B cell (primary cell): ENCODE results near the gene ERBB4.

ENCODE experiments used
- CTCF ChIP-seq: fragments of 200-600 bp; IDR thresholded peaks from one replicate; pipeline ENCODE4 v1.8.0; 2022; ENCODE audit warnings: antibody characterized with exemption, mild to moderate bottlenecking
- EZH2 ChIP-seq: IDR thresholded peaks from 2 replicates; pipeline ENCODE4 v1.6.1; 2012; ENCODE audit warnings: borderline replicate concordance, low read depth, mild to moderate bottlenecking, moderate library complexity, low read length; ENCODE audit not compliant: insufficient read depth, poor library complexity, severe bottlenecking

GRCh38 chr2:212327171-212327809, 211.3 kb downstream of the ERBB4 start:
- TF ChIP-seq CTCF (no peak), EZH2 (no peak)
